Liver (tissue), 9 donors: ENCODE data around the gene TMEM42. TPM values are rescaled to one million over a fixed set of nuclear protein-coding genes. Genes with fewer than 3 reads are reported as not detected.

Experiments used
- DNase-seq: peaks from one replicate; pipeline ENCODE4 v3.0.0-alpha.2; 2017; ENCODE audit warnings: low spot score
- H3K27ac ChIP-seq, 2 donors: one replicate each; pipeline ENCODE4 v1.7.0; 2013; ENCODE audit warnings: inconsistent platforms in 2 of 2, low read length in 2 of 2, control low read depth in 1 of 2, low read depth in 1 of 2, mild to moderate bottlenecking in 1 of 2
- H3K27me3 ChIP-seq, 4 donors: one replicate each; pipeline versions ENCODE4 v1.6.1 to v1.7.0; 2013; ENCODE audit warnings: low read length in 3 of 4, inconsistent platforms in 1 of 4, mild to moderate bottlenecking in 1 of 4, moderate library complexity in 1 of 4; ENCODE audit not compliant: control insufficient read depth in 4 of 4, insufficient read depth in 4 of 4
- H3K36me3 ChIP-seq, 4 donors: one replicate each; pipeline versions ENCODE4 v1.6.1 to v1.7.0; 2013; ENCODE audit warnings: low read length in 3 of 4, mild to moderate bottlenecking in 3 of 4, low read depth in 1 of 4, moderate library complexity in 1 of 4; ENCODE audit not compliant: control insufficient read depth in 4 of 4, insufficient read depth in 3 of 4
- H3K4me1 ChIP-seq, 4 donors: one replicate each; pipeline versions ENCODE4 v1.6.1 to v1.7.0; 2013; ENCODE audit warnings: low read length in 3 of 4, mild to moderate bottlenecking in 3 of 4, moderate library complexity in 1 of 4; ENCODE audit not compliant: control insufficient read depth in 4 of 4, insufficient read depth in 4 of 4
- H3K4me3 ChIP-seq, 3 donors: one replicate each; pipeline versions ENCODE4 v1.6.1 to v1.7.0; 2013; ENCODE audit warnings: low read length in 3 of 3, control low read depth in 1 of 3, low read depth in 1 of 3, mild to moderate bottlenecking in 1 of 3
- H3K9ac ChIP-seq, 2 donors: one replicate each; pipeline ENCODE4 v1.7.0; 2013; ENCODE audit warnings: low read length in 2 of 2, mild to moderate bottlenecking in 2 of 2, moderate library complexity in 2 of 2, control low read depth in 1 of 2, low read depth in 1 of 2
- H3K9me3 ChIP-seq, 4 donors: one replicate each; pipeline versions ENCODE4 v1.6.1 to v1.7.0; 2013; ENCODE audit warnings: low read length in 3 of 4; ENCODE audit not compliant: control insufficient read depth in 4 of 4
- ATF3 ChIP-seq: IDR thresholded peaks from 2 replicates; pipeline ENCODE4 v1.6.1; 2016; ENCODE audit warnings: antibody characterized with exemption
- CTCF ChIP-seq: fragments of 150-350 bp; IDR thresholded peaks from 2 replicates; pipeline ENCODE4 v1.5.1; 2017; ENCODE audit warnings: improper control_type of control experiment, low read depth, low read length; ENCODE audit not compliant: missing input control
- EGR1 ChIP-seq, 2 donors: IDR thresholded peaks; 2 replicates each; pipeline ENCODE4 v1.6.1; 2016 to 2018; ENCODE audit warnings: antibody characterized with exemption in 2 of 2, low read depth in 2 of 2
- FOXA1 ChIP-seq: IDR thresholded peaks from 2 replicates; pipeline ENCODE4 v1.6.1; 2016; ENCODE audit warnings: antibody characterized with exemption
- FOXA2 ChIP-seq: IDR thresholded peaks from 2 replicates; pipeline ENCODE4 v1.6.1; 2016; ENCODE audit warnings: antibody characterized with exemption
- GABPA ChIP-seq, 2 donors: IDR thresholded peaks in 1 of 2; conservative IDR thresholded peaks in 1 of 2; 2 replicates each; pipeline ENCODE4 v1.6.1; 2016; ENCODE audit warnings: antibody characterized with exemption in 2 of 2, mild to moderate bottlenecking in 1 of 2, moderate library complexity in 1 of 2
- HNF4A ChIP-seq, 2 donors: conservative IDR thresholded peaks; 2 replicates each; pipeline ENCODE4 v1.6.1; 2016; ENCODE audit warnings: antibody characterized with exemption in 2 of 2, mild to moderate bottlenecking in 2 of 2
- HNF4G ChIP-seq: IDR thresholded peaks from 2 replicates; pipeline ENCODE4 v1.6.1; 2016; ENCODE audit warnings: antibody characterized with exemption
- JUND ChIP-seq, 2 donors: IDR thresholded peaks; 2 replicates each; pipeline ENCODE4 v1.6.1; 2016; ENCODE audit warnings: antibody characterized with exemption in 2 of 2
- MAX ChIP-seq: IDR thresholded peaks from 2 replicates; pipeline ENCODE4 v1.6.1; 2016; ENCODE audit warnings: antibody characterized with exemption
- NR2F2 ChIP-seq: IDR thresholded peaks from 2 replicates; pipeline ENCODE4 v1.6.1; 2016; ENCODE audit warnings: antibody characterized with exemption
- REST ChIP-seq: IDR thresholded peaks from 2 replicates; pipeline ENCODE4 v1.6.1; 2016; ENCODE audit warnings: antibody characterized with exemption, mild to moderate bottlenecking
- RXRA ChIP-seq, 2 donors: IDR thresholded peaks; 2 replicates each; pipeline ENCODE4 v1.6.1; 2017 to 2018; ENCODE audit warnings: antibody characterized with exemption in 2 of 2, mild to moderate bottlenecking in 1 of 2
- SP1 ChIP-seq: IDR thresholded peaks from 2 replicates; pipeline ENCODE4 v1.6.1; 2018; ENCODE audit warnings: antibody characterized with exemption, mild to moderate bottlenecking
- YY1 ChIP-seq: IDR thresholded peaks from 2 replicates; pipeline ENCODE4 v1.6.1; 2016; ENCODE audit warnings: antibody characterized with exemption, mild to moderate bottlenecking
- WGBS: extraction: QIAGEN DNeasy Blood & Tissue Kit; methylation state at CpG from one replicate; pipeline ENCODE4 v1.1.7; 2013; 5-methylcytosine and 5-hydroxymethylcytosine counted together
- polyA plus RNA-seq, 2 donors: library from polyadenylated mRNA; stranded (reverse) in 1 of 2; unstranded in 1 of 2; fragments of 200-250 nt in 1 of 2; fragments of >200 nt in 1 of 2; fragmentation: Nextera tagmentation in 1 of 2; extraction: Ambion mirVana in 1 of 2; gene quantifications; one replicate each; pipeline versions ENCODE4 v1.2.1 to v1.2.3, GENCODE V29; 2013 to 2015
- total RNA-seq, 2 donors: library from RNA; depleted of rRNA; stranded (reverse); fragments of >200 nt; gene quantifications; one replicate each; pipeline ENCODE4 v1.2.3, GENCODE V29; 2014
- donor health status: healthy.
- donor health status: healthy.
- donor health status: healthy.
- donor health status: healthy.
- donor health status: healthy.

TMEM42 gene
- total and polyA plus RNA-seq, 4 donors = 5.8 to 9.9 (median 8.1) TPM

- DNase-seq = no peak
- Histone ChIP-seq H3K36me3 (peaks cover 0 to 3% (median 0%) of the 10 kb centered on the region in 4 donors), H3K27ac (no peak overlapping the region), H3K4me3 (no peak overlapping the region), H3K9me3 (no peaks in the 10 kb centered on the region), H3K4me1 (peaks cover 5 to 32% (median 22%) of the 10 kb centered on the region in 4 donors), H3K27me3 (no peaks in the 10 kb centered on the region), H3K9ac (no peak overlapping the region)
- 90% methylated on average over 7 of the region's 7 CpGs for WGBS
- TF ChIP-seq REST = no peak
- TF ChIP-seq RXRA (IDR thresholded peaks at IDR 0.05) = no peak
- no peak for TF ChIP-seq GABPA (IDR thresholded peaks at IDR 0.05 in 1 of 2, conservative IDR thresholded peaks at IDR 0.05 in 1 of 2)
- TF ChIP-seq EGR1 (IDR thresholded peaks at IDR 0.05; ENCODE audit: low read depth in 2 of 2) = no peak
- no peak for TF ChIP-seq HNF4G
- no peak for TF ChIP-seq FOXA2
- no peak for TF ChIP-seq MAX
Measured at GRCh38 chr3:44865272-44866035, 3.7 kb downstream of the TMEM42 start.

GRCh38 chr3:44867421-44868111, 5.9 kb downstream of the TMEM42 start:
- no peaks in the 10 kb centered on the region for H3K9me3 ChIP-seq
- H3K36me3 ChIP-seq = peaks cover 0 to 3% (median 0%) of the 10 kb centered on the region in 4 donors
- H3K9ac ChIP-seq = no peak overlapping the region
- H3K27ac ChIP-seq = no peak overlapping the region
- TF ChIP-seq SP1 (no peak), RXRA (IDR thresholded peaks at IDR 0.05) (peak in 1 of 2 donors; percentile 34), HNF4A (conservative IDR thresholded peaks at IDR 0.05) (peak; percentile 62 to 66)
- no peaks in the 10 kb centered on the region for H3K27me3 ChIP-seq
- DNase-seq = no peak
- WGBS = 55% methylated on average over 7 of the region's 7 CpGs
- peaks cover 8 to 33% (median 25%) of the 10 kb centered on the region in 4 donors for H3K4me1 ChIP-seq
- H3K4me3 ChIP-seq = no peak overlapping the region

- Histone ChIP-seq H3K4me1 (peaks cover 8 to 30% (median 22%) of the 10 kb centered on the region in 4 donors), H3K27me3 (no peaks in the 10 kb centered on the region), H3K27ac (peak overlapping the region; percentile 36 to 67), H3K4me3 (no peak overlapping the region), H3K9me3 (no peaks in the 10 kb centered on the region), H3K9ac (no peak overlapping the region), H3K36me3 (no peaks in the 10 kb centered on the region)
- WGBS = 35% methylated on average over 8 of the region's 8 CpGs
- DNase-seq = no peak
- TF ChIP-seq ATF3 (peak; percentile 36), NR2F2 (no peak), YY1 (peak; percentile 90), CTCF (no peak), EGR1 (IDR thresholded peaks at IDR 0.05; ENCODE audit: low read depth in 2 of 2) (peak in 1 of 2 donors; percentile 49), FOXA1 (peak; percentile 100), MAX (peak; percentile 76), RXRA (IDR thresholded peaks at IDR 0.05) (peak; percentile 56 to 87), HNF4A (conservative IDR thresholded peaks at IDR 0.05) (peak; percentile 48 to 81), JUND (IDR thresholded peaks at IDR 0.05) (peak in 1 of 2 donors; percentile 37)
Measured at GRCh38 chr3:44870375-44871061, 8.8 kb downstream of the TMEM42 start.
